HG03097 (cell line): ENCODE data around the gene PROK2.

Experiments used
- ATAC-seq: cut with Tn5 transposase; IDR thresholded peaks from one replicate; pipeline ENCODE4 v1.9.1; 2021; ENCODE audit not compliant: unreplicated experiment, low FRiP score

The PROK2 gene

GRCh38 chr3:71751602-71752001, 33.3 kb downstream of the PROK2 start:
- no peak for ATAC-seq

DNA sequence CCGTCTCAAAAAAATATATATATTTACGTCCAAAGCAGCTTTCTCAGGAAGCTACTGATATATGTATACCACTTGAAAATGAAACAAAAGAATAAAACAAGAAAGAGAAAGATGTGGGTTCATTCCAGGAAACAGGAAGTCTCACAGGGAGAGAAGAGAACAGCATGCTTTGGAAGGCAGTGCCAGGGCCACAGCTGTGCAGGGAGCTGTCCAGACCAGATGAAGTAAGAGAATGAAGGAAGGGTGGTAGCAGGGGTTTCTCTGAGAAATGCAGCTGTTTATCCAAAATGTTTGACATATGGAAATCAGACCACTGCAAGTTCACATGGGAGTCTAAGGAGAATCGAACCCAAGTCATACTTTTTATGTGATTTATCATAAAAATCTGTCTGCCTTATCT, 40.2 kb downstream of the PROK2 start:
- ATAC-seq, result no peak

- ATAC-seq, result no peak
Measured at GRCh38 chr3:71742621-71743020, 42.3 kb downstream of the PROK2 start.

- no peak for ATAC-seq
Measured at GRCh38 chr3:71734881-71735280, 50.1 kb downstream of the PROK2 start.

- no peak for ATAC-seq
Measured at GRCh38 chr3:71733319-71733718, 51.6 kb downstream of the PROK2 start.

- ATAC-seq, result no peak
Measured at GRCh38 chr3:71732637-71733036, 52.3 kb downstream of the PROK2 start.

GRCh38 chr3:71728632-71729342, 56.2 kb downstream of the PROK2 start:
- no peak for ATAC-seq

DNA sequence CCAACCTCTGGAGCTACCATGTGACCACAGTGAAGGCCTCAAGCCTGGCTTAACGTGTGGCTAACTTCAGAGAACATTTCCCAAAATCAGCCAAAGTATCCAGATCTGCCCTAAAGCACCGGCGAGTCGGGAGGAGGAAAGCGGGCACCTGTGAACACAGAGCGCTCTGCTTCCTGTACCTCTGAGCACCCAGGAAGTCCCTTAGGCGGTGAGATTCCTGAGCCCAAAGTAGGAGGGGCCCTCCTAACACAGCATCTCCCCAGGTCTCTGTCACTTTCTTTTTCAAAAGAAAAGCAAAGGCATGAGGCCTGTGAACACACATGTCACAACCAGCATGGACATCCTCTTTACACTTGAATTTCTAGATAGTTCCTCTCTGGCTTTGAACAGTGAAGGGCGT, 58.8 kb downstream of the PROK2 start:
- ATAC-seq, result no peak

DNA sequence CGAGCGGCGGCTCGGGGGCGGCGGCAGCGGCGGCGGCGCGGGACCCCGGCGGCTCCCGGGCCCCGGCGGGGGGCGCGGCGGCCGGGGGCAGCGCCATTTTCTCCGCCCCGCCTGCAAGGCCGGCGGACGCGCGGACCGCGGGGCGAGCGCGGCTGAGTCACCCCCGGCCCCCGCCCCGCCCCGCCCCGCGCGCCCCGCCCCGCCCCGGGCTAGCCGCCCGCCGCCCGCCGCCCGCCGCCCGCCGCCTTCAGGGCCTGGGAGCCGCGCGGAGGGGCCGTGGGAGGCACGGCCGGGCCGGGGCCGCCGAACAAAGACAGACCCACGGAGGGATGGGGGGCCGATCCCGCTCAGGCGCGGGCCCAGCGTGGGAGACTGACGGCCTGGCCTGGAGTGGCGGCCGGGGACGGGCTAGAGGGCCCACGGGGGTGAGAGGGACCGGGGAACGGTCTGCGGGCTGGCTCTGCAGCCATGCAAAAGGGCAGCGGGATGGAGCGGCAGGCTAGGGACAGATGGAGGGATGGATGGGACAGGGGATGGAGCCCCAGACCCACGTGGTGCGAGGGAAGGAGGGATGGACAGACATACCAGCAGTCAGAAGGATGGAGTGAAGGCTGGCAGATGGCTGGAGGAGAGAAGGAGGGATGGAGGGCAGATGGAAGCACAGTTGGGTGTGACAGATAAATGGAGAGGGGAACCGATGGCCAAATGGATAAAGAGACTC, 59.5 kb downstream of the PROK2 start, which contains the start of gene EIF4E3:
TSS of gene EIF4E3 (minus strand) at position 132 of the 721 bp plus-strand sequence. CDS start at position 97, 35 bp downstream.
- ATAC-seq, result no peak

DNA sequence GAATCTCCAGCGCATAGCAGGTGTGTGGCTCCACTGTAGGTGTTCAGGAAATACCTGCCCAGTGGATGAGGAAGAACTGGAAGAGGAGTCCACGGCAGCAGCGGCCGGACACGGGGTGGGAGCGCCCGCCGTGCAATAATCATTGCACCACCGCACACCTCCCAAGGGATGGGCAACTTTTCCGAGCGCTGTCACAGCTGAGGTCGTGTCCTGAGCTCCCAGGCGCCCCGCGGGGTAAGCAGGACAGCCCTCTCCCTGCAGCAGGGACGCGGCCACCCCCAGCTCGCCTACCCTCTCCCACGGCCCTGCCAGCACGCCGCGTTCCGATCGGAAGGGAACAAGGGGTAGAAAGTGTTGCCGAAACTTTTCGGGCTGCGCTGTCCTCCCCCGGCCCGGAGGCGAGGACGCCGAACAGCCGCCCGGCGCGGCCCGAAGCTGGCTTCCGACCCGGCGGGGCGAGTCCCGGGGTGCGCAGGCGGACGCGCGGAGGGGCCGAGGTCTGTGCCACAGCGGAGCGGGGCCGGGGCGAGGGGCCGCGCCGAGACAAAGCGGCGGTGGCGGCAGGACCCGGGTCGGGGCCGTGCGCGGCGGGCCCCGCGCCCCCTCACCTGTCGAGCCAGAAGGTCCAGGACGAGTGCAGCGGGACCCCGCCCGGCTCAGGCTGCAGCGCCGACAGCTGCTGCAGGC, 60.2 kb downstream of the PROK2 start:
- no peak for ATAC-seq

DNA sequence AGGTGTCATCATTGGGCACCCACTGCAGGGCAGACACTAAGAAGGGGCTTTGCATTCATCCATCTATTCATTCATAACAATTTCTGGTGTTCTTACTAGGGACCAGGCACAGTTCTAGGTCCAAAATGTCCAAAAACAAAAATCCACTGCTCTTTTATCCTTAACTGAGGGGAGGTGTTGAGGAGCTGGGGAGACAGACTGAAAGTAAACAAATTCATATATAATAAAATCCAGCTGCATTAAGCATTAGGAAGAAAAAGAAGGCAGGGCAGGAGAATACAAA, 60.8 kb downstream of the PROK2 start:
- no peak for ATAC-seq

DNA sequence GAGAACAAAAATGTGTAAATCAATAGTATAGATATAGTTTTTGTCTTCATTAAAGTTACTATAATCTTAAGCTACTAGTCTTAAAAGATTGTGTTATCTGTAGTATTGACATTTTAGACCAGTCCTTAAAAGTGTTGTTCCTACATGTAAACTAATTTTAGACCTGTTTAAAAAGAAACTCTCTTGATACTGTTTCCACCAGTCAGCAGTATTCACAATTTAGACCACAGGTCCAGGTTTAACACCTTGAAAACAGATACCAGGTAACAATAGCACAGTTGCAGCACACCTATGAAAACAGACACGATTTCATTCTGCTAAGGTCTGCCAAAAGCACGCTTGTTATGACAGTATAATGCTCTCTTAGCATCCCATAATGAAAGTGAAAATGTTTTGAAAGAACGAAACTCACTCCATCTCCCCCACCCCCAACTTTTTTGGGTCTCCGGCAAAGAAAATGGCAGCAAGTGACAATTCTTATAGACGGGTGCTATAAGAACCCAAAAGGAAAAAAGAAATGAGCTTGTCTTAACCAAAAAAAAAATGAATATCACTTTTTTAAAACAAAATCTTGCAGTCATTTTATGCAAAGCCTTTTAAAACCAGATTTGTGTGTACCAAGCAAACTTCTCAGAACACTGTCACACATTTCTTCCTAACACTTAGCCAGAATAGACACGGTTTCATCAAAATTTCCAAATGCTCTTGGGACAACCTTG, 61.3 kb downstream of the PROK2 start:
- ATAC-seq, result no peak

- no peak for ATAC-seq
Measured at GRCh38 chr3:71722693-71723092, 62.3 kb downstream of the PROK2 start.
